ENCODE data around the gene NEUROD1. TPM values are rescaled to one million over a fixed set of nuclear protein-coding genes. Genes with fewer than 3 reads are reported as not detected.

The NEUROD1 gene
- polyA plus RNA-seq, 1 donor from 2014 or later, result not detected

DNA sequence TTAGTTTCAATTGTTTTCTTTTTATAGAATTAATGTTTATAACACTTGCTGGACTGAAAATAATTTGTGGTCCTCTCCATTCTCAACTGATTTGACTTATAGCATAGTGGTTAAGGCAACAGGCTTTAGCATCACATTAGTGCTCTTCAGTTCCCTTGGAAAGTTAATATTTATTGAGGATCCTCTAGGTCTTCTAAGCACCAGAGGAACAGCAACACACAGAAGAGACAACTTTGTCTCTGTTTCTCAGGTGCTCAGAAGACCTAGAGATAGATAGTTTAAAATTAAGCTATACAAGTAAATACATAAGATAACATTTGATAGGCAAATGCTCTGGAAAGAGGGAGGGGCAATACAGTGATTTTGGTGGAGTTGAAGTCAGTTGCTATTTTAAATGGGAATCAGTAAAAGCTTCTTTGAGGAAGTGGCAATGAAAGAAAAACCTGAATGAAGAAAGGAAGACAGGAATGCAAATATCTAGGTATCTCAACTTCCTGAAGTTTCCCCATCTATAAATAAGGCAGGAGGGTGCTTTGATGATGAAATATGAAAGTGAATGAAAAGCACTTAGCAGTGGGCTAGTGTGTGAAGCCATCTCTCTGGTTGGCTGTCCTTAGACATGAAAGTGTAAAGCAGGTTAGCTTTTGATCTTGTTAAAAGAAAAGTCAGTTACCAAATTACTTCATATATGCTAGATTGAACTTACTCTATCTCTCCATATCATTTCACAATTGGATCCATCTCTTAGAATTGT, 7.9 kb downstream of the NEUROD1 start:
- peaks cover 1% of the 10 kb centered on the region for H3K27me3 Mint-ChIP-seq
- H3K36me3 Mint-ChIP-seq, result no peaks in the 10 kb centered on the region
- no peak overlapping the region for H3K27ac Mint-ChIP-seq
- peaks cover 13 to 20% (median 18%) of the 10 kb centered on the region in 3 donors for H3K4me1 Mint-ChIP-seq
- H3K4me3 Mint-ChIP-seq, result peak overlapping the region in 2 of 4 donors; percentile 1 to 38
- H3K9me3 Mint-ChIP-seq, result no peaks in the 10 kb centered on the region

DNA sequence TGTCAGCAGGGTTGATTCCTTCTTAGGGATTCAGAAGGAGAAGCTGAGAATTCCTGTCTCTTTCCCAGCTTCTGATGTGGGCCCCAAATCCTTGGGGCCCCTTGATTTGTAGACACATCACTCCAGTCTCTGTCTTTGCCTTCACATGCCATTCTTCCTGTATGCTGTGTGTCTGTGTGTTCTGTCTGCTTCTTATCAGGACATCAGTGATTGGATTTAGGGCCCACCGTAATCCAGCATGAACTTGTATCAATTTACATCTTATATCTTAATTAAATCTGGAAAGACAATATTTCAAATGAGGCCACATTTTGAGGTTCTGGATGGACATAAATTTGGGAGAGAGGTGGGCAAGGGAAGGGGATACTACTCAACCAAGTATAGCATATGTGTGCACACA, 9.7 kb downstream of the NEUROD1 start:
- Mint-ChIP-seq H3K27me3 (peaks cover 1% of the 10 kb centered on the region), H3K4me3 (no peak overlapping the region), H3K9me3 (peaks cover 0 to 5% (median 3%) of the 10 kb centered on the region in 3 donors), H3K4me1 (peaks cover 13 to 20% (median 18%) of the 10 kb centered on the region in 3 donors), H3K36me3 (no peaks in the 10 kb centered on the region), H3K27ac (no peak overlapping the region)

DNA sequence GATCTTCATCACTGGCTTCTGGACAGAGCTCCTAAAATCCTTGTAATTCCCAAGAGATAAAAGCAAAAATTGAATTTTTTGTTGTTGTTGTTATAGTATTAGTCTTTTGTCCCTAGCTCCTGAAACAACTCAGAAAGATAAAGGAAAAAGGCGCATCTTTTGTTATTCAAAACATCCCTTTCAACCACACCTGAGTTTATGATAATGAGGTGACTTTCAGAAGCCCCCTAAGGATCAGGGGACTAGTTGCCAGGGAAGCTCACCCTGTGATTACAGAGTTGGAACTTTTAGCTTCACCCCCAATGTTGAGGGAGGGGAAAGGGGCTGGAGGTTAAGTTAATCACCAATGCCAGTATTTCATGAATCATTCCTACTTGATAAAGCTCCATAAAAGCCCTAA, 13.1 kb downstream of the NEUROD1 start:
- no peak overlapping the region for H3K27ac Mint-ChIP-seq
- peaks cover 0 to 6% (median 3%) of the 10 kb centered on the region in 3 donors for H3K9me3 Mint-ChIP-seq
- no peak overlapping the region for H3K4me3 Mint-ChIP-seq
- H3K36me3 Mint-ChIP-seq, result no peaks in the 10 kb centered on the region
- peaks cover 1 to 3% (median 1%) of the 10 kb centered on the region in 3 donors for H3K4me1 Mint-ChIP-seq
- peaks cover 1% of the 10 kb centered on the region for H3K27me3 Mint-ChIP-seq

DNA sequence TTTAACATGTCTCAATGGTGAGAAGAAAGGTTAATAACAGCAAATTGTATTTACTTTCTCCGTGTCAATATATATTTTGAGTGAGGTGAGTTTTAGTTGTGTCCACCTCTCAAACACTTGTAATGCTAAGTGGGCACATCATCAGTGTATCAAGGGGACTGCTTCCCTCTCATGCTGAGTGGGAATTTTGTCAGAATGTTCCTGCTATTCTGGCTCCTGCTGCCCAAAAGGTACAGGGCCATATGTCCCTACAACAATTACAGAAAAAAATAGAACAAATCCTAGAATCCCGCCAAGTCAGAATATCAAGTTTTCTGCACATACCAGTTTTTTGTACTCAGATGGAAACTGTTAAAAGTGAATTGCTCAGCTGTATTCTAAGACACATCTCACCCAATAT, 18.0 kb downstream of the NEUROD1 start:
- H3K4me3 Mint-ChIP-seq, result no peak overlapping the region
- H3K4me1 Mint-ChIP-seq, result peaks cover 3 to 4% (median 3%) of the 10 kb centered on the region in 3 donors
- H3K36me3 Mint-ChIP-seq, result no peaks in the 10 kb centered on the region
- no peak overlapping the region for H3K27ac Mint-ChIP-seq
- H3K27me3 Mint-ChIP-seq, result peaks cover 12% of the 10 kb centered on the region
- H3K9me3 Mint-ChIP-seq, result peaks cover 0 to 6% (median 3%) of the 10 kb centered on the region in 3 donors

DNA sequence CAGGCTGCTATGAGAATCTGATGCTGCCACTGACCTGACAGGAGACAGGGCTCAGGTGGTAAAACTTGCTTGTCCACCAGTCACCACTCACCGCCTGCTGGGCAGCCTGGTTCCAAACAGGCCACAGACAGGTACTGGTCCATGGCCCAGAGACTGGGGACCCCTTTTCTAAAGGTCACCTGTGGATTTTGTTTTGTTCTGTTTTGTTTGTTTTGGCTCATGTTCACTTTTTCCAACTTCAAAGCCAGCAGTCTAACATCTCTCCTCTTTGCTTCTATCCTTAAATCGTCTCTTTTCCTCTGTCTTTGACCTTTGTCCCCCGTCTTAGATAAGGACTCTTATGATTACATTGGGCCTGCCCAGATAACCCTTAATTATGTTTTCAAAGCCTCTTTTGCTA, 20.1 kb downstream of the NEUROD1 start:
- no peak overlapping the region for H3K27ac Mint-ChIP-seq
- no peaks in the 10 kb centered on the region for H3K9me3 Mint-ChIP-seq
- H3K36me3 Mint-ChIP-seq, result peaks cover 2% of the 10 kb centered on the region
- no peak overlapping the region for H3K4me3 Mint-ChIP-seq
- peaks cover 21% of the 10 kb centered on the region for H3K27me3 Mint-ChIP-seq
- H3K4me1 Mint-ChIP-seq, result peaks cover 7 to 14% (median 11%) of the 10 kb centered on the region in 3 donors

DNA sequence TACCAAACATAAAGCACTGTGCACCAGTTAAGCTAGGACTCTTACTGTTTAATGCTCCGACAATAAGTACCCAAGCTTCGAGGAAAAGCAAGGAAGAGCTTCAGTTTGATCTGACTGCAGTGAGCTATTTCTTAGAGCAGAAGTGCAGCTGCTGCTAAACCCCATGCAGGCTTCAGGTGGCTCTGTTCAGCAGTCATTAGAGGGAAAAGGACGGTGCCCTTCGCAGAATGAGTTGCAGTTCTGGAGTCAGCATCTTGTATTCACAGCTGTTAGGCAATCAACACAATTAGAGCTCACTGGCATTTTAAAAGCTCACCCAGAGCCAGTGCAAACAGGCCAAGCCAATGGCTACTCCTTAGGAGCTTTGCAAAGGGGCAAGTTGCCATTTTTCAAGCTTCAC, 21.9 kb downstream of the NEUROD1 start:
- H3K27ac Mint-ChIP-seq, result no peak overlapping the region
- no peak overlapping the region for H3K4me3 Mint-ChIP-seq
- peaks cover 7 to 14% (median 11%) of the 10 kb centered on the region in 3 donors for H3K4me1 Mint-ChIP-seq
- peaks cover 0 to 2% (median 0%) of the 10 kb centered on the region in 3 donors for H3K9me3 Mint-ChIP-seq
- peaks cover 21% of the 10 kb centered on the region for H3K27me3 Mint-ChIP-seq
- H3K36me3 Mint-ChIP-seq, result peaks cover 2% of the 10 kb centered on the region

DNA sequence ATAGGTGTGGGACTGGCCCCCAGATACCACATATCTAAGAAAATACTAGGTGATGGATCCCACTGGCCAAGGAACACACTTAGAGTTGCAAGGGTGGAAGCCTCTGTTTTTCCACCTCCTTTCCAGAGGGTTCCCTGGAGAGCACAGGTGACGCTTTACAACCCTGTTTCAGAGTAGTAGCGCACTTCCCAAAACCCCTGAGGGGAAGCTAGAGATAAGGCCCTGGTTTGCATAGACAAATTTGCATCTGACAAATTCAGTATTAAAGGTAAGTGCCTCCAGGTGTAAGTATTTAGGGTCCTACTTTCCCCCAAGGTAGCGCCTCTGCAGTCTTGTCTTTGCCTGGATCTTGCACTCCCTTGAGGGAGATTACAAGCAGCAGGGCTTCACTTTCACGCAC, 22.9 kb downstream of the NEUROD1 start:
- peaks cover 5% of the 10 kb centered on the region for H3K36me3 Mint-ChIP-seq
- no peak overlapping the region for H3K27ac Mint-ChIP-seq
- peak overlapping the region; percentile 54 to 93 (median 89) for H3K4me3 Mint-ChIP-seq
- peaks cover 7 to 14% (median 11%) of the 10 kb centered on the region in 3 donors for H3K4me1 Mint-ChIP-seq
- H3K9me3 Mint-ChIP-seq, result peaks cover 0 to 6% (median 0%) of the 10 kb centered on the region in 3 donors
- peaks cover 29% of the 10 kb centered on the region for H3K27me3 Mint-ChIP-seq

DNA sequence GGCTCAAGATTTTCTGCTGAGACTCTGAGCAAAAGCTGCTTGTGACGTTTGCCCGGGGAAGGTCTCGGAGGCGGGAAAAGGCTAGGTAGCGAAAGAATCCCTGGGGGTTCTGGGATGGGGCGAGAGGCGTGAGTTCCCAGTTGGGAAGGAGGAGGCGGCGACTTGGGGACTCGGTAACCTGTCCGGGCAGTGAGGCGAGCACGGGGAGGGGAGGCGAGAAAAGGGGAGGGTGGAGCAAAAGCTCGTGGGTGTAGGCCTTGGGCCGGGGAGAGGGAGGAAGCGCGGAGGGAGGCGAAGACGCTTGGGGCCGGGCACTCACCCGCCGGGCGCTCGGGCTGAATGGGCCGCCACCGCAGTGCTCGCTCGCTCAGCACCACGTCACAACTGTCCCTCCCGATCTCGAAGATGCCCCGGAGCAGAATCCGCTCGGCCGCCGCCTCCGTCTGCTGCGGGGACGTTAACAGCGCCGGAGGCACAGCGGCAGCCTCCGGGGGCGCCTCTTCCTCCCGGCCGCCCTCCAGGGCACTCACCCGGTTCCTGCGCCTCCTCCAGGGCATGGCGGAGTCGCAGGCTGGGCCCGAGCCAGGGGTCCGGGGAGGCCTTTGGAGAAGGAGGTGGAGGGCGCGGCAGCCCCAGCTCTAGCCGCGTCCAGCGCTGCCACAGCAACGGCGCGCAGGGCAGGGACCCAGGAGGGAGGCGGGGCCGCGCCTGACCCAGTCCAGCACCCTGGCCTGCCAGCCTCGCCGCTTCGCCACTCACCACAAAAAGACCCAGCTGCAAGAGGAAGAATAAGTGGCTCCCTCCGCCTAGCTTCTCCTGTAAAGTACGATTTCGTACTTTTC, 23.6 kb downstream of the NEUROD1 start, which contains the start of gene CERKL:
CERKL (minus strand) TSS at position 656 of the 842 bp plus-strand sequence; CDS start at position 557, 99 bp downstream.
- H3K9me3 Mint-ChIP-seq, result peaks cover 0 to 6% (median 0%) of the 10 kb centered on the region in 3 donors
- peaks cover 7 to 14% (median 11%) of the 10 kb centered on the region in 3 donors for H3K4me1 Mint-ChIP-seq
- H3K36me3 Mint-ChIP-seq, result peaks cover 8% of the 10 kb centered on the region
- no peak within 1 kb of the TSS for H3K27ac Mint-ChIP-seq
- H3K27me3 Mint-ChIP-seq, result peaks cover 29% of the 10 kb centered on the region
- H3K4me3 Mint-ChIP-seq, result peak within 1 kb of the TSS; percentile 72 to 93 (median 89)

DNA sequence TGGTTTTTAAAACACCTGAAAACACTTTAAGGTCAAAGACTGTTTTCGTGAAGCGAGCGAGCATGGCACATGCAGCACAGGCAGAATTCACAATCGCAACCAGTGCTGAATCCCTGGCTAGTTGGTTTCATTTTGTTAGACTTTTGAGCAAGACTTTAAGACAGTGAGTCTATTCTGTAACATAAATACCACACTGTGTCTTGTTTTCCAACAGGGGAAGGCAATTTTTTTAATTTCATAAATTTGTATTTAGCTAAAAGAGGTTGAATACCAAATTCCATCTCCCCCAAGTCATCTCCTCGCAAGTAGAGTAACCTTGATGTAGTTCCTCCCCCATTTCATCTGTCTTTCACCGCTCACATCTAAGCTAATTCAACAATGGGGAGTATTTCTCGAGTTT, 24.8 kb downstream of the NEUROD1 start:
- Mint-ChIP-seq H3K4me3 (no peak overlapping the region), H3K27ac (no peak overlapping the region), H3K27me3 (peaks cover 33% of the 10 kb centered on the region), H3K9me3 (peaks cover 0 to 6% (median 0%) of the 10 kb centered on the region in 3 donors), H3K36me3 (peaks cover 8% of the 10 kb centered on the region), H3K4me1 (peaks cover 7 to 14% (median 11%) of the 10 kb centered on the region in 3 donors)

DNA sequence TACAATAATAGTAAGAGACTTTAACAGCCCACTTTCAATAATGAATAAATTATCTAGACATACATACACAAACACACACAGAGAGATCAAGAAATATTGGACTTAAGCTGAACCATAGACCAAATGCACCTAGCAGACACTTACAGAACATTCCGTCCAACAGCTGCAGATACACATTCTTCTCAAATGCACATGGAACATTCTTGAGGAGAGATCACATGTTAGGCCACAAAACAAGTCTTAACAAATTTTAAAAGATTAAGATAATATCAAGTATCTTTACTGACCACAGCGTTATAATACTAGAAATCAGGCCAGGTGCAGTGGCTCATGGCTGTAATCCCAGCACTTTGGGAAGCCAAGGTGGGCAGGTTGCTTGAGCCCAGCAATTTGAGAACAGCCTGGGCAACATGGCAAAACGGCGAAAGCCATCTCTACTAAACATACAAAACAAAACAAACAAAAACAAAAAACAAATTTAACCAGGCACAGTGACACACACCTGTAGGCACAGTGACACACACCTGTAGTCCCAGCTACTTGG, 30.8 kb downstream of the NEUROD1 start:
- Mint-ChIP-seq H3K9me3 (peaks cover 0 to 8% (median 0%) of the 10 kb centered on the region in 3 donors), H3K27me3 (peaks cover 19% of the 10 kb centered on the region), H3K27ac (no peak overlapping the region), H3K36me3 (peaks cover 9% of the 10 kb centered on the region), H3K4me3 (no peak overlapping the region), H3K4me1 (no peaks in the 10 kb centered on the region)

DNA sequence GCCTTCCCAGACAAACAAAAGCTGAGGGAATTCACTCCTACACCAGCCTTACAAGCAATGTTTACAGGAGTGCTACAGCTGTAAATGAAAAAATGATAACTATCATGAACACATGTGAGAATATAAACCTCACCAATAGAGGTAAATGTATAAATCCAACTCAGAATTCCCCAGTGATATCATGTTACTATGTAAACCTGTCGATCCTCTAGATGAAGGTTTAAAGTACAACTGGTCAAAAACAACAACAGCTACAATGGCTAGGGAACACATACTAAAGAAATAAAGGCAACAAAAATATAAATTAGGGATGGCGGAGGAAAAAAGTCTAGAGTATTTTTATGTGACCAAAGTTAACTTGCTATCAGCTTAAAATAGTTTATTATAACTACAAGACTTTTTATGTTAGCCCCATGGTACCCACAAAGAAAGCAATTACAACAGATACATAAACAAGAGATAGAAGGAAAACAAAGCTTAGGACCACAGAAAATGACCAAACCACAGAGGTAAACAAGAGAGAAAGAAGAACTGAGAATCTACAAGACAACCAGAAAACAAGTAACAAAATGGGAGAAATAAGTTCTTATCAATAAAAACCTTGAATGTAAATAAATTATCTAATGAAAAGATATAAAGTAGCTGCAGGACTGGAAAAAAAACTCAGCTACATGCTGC, 31.7 kb downstream of the NEUROD1 start:
- Mint-ChIP-seq H3K9me3 (peaks cover 0 to 9% (median 1%) of the 10 kb centered on the region in 3 donors), H3K4me1 (no peaks in the 10 kb centered on the region), H3K36me3 (peaks cover 9% of the 10 kb centered on the region), H3K4me3 (no peak overlapping the region), H3K27ac (no peak overlapping the region), H3K27me3 (peaks cover 25% of the 10 kb centered on the region)

DNA sequence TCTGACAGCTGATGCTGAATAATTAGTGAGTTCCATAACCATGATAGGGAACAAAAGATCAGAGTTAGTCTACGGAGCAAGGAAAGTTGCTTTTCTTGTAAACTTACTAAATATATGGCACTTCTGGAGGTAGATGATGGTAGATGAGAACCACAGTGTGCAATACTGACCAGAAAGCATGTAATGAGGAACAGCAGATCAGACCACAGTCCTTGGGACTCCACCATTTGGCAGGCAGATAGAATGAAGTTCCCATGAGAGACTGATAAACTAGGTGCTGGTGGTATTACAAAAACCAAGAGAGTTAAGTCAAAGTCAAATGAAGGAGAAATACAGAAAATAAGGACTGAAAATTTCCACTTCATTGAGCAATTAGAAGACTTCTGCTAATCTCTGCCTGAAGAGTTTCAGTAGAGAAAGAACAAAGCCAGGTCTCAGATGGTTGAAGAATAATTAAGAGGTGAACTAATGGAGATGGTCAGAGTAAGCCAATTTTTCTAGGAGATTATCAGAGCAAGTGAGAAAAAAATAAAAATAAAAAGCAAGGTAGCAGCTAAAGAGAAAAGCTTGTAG, 33.8 kb downstream of the NEUROD1 start:
- Mint-ChIP-seq H3K4me3 (no peak overlapping the region), H3K27ac (no peak overlapping the region), H3K4me1 (no peaks in the 10 kb centered on the region), H3K27me3 (peaks cover 18% of the 10 kb centered on the region), H3K9me3 (peaks cover 0 to 3% (median 1%) of the 10 kb centered on the region in 3 donors), H3K36me3 (peaks cover 3% of the 10 kb centered on the region)

DNA sequence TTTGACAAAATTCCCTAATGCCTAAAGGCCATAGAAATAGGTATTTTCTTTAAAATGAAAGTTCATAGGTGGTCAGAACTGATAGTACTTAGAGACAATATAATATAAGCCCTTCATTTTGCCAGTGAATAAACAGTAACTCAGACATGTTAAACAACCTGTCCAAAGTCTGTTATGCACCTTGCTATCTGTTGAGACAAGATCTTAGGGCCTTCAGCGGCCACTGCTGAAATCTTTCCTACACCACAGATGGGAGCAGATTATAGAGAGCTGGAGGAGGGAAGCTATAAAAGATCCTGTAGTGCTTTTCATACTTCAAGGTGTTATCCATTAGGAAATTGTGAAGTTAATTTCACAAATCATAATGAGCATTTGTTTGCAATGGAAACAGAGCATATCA, 37.2 kb downstream of the NEUROD1 start:
- Mint-ChIP-seq H3K27me3 (peaks cover 13% of the 10 kb centered on the region), H3K9me3 (peaks cover 0 to 4% (median 1%) of the 10 kb centered on the region in 3 donors), H3K4me1 (no peaks in the 10 kb centered on the region), H3K36me3 (peaks cover 3% of the 10 kb centered on the region), H3K4me3 (no peak overlapping the region), H3K27ac (no peak overlapping the region)

DNA sequence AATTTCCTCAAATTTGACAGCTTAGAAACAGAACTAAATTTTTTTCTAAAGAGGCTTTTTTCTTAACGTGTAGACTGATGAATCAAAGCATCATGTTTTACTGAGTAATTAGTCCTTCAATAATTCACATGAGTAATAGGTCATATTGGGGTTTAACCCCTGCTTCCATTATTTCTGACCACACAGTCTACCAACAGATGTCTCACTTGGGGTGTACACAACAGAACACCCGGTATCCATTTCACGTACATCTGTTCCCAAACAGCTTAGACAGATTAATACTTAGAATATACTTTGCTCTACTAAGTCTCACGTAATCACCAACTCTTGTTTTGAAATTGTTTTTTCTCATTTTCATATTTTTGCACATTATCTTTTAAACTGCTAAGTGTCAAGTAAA, 38.2 kb downstream of the NEUROD1 start:
- no peak overlapping the region for H3K4me3 Mint-ChIP-seq
- H3K36me3 Mint-ChIP-seq, result peaks cover 3% of the 10 kb centered on the region
- H3K27me3 Mint-ChIP-seq, result peaks cover 10% of the 10 kb centered on the region
- H3K27ac Mint-ChIP-seq, result no peak overlapping the region
- no peaks in the 10 kb centered on the region for H3K4me1 Mint-ChIP-seq
- peaks cover 0 to 4% (median 1%) of the 10 kb centered on the region in 3 donors for H3K9me3 Mint-ChIP-seq

Data from IgD-negative memory B cell (primary cell).